ENCODE results near the gene WNK2.

The WNK2 gene

DNA sequence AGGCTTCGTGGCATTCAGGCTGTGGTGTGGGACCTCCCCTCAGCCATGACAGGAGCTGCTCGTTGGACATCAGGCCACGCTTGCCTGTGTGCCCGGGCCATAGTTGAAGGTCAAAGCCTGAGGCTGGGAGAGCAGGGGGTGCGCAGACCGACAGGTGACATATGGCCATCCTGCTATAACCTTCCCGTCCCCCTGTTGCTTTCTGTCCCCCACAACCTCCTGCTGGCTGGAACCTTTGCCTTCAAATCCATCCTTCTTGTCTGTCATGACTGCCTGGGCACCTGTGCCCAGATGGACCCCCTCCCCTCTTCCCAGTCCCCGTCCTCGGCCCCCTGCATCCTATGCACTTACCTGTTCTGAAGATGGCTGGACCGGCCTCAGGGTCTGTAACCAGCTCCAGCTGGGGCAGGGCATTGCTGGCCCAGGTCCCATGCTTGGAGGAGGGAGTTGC is 83.2 kb downstream of the WNK2 start:
- no peak for DNase-seq (ENCODE audit: low spot score)

DNA sequence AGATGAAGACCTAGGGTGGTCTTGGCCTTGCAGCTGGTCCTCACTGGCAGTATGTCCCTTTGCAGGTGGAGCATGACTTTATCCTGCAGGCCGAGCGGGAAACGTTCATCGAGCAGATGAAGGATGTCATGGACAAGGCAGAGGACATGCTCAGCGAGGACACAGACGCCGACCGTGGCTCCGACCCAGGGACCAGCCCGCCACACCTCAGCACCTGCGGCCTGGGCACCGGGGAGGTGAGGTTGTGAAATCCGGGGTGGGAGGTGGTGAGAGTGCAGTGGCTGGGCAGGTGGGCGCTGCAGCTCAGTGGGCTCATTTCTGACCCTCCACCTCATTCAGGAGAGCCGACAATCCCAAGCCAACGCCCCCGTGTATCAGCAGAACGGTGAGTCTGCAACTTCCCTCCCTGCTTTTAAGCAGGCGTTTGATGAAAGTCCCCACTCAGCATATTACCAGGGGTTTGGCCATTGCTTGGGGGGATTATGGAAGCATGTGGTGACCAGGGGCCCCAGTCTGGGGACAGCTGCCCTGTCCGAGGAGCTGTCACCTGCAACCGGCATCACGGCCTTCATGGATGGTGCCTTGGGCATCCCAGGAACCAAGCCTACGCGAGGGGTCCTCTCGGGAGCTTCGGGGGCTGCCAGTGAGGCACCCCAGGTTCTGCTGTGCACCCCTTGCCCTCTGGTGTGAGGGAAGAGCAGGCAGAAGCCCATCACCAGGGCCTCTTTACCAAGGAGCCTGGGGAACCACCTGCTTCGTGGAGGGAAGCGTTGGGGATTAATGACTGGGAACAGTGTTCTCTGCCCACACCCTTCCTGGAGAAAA is 84.0 kb downstream of the WNK2 start:
- DNase-seq (ENCODE audit: low spot score): no peak

DNA sequence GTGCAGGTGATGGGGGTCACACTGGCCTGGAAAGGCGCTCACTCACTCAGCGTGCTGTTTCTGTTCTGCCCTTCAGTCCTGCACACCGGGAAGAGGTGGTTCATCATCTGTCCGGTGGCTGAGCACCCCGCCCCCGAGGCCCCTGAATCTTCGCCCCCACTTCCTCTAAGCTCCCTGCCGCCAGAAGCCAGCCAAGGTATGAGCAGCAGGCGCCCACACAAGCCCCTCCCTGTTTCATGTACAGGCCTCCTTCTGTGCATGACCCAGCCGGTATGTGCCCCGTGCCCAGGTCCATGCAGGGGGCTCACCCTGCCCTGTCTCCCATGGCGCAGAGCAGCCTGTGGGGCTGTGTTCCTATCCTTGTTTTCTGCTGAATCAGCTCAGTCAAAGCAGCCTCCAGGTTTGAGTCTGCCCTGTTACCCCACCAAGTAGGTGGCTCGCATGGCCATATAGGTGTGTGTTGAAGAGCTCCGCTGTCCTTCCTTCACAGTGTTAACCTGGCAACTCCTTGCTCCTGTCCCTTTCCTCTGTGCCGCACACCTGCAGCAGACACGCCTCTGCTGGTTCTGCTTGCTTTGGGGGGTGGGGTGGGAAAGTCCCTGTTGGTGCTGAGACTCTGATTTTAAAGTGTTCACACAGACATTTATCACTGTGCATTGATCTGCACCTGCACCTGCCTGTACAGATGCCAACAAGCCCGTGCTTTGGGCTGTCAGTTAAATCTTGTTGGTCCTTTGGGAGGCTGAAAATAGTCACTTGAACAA is 84.8 kb downstream of the WNK2 start:
- DNase-seq (ENCODE audit: low spot score): no peak

DNA sequence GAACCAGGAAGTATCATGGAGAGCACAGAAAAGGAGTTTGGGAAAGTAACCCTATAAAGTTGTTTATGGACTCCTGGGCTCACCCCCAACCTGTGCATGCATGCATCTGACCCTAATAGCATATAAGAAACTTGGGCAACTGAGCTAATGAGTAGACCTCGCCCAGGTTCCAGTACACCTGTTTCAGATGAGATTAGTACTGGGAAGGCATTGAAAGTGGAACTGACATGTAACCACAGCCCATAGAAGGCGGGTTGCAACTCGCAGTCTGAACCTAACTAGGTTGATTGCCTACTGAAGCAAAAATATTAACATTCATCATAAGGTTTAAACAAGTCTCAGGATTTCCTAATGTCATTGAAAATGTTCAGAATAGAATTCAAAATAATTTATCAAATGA is 87.0 kb downstream of the WNK2 start:
- DNase-seq (ENCODE audit: low spot score): no peak

DNA sequence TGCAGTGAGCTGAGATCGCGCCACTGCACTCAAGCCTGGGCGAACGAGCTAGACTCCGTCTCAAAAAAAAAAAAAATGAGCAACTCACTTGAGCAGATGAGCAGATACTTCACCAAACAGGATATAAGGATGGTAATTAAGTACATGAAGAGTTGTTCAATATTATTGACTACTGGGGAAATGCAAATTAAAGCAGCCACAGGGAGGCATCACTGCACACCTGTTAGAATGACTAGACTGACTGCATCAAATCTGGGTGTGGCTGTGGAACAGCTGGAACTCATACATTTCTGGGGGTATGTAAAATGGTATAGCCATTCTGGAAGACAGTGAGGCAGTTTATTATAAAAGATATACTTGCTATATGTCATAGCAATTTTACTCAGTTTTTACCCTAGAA is 93.0 kb downstream of the WNK2 start:
- no peak for DNase-seq (ENCODE audit: low spot score)

DNA sequence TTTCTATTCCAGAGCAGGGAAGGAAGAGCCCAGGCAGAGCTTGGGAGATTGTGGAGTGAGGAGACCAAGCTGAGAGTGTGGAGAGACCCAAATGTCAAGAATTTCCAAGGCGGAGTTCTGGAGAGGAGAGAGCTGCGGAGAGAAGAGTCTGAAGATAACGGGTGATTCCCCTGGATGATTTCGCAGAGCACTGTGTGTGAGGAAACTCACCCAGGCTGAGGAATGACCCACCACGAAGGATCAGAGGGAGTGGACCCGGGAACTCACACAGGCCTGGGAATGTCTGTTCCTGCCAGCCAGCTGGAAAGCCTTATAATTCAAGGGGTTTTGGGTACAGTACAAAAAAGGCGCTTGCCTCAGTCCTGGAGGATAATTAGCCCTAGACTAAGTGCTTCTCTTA is 94.2 kb downstream of the WNK2 start:
- DNase-seq (ENCODE audit: low spot score): no peak

DNA sequence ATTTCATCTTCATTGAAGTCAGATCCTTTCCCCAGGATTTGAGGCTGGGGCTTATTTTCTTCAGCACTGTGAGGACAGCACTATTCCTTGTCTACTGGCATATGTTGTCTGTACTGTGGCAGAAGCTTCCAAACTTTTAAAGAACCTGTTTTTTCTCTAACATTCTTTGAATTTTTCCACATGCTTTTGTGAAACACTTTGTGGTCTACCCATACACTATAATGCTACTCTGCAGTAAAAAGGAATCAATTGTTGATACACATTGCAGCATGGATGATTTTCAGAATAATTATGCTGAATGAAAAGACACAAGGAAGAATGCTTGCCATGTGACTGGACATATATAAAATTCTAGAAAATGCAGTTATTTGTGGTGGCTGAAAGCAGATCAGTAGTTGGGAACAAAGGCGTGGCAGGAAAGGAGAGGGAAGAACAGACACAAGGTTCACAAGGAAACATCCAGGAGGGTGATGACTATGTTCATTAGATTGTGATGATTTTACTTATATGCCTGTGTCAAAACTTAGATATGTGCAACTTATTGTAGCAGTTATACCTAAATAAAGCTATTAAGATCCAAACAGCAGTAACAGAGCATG is 96.8 kb downstream of the WNK2 start:
- DNase-seq (ENCODE audit: low spot score): no peak

DNA sequence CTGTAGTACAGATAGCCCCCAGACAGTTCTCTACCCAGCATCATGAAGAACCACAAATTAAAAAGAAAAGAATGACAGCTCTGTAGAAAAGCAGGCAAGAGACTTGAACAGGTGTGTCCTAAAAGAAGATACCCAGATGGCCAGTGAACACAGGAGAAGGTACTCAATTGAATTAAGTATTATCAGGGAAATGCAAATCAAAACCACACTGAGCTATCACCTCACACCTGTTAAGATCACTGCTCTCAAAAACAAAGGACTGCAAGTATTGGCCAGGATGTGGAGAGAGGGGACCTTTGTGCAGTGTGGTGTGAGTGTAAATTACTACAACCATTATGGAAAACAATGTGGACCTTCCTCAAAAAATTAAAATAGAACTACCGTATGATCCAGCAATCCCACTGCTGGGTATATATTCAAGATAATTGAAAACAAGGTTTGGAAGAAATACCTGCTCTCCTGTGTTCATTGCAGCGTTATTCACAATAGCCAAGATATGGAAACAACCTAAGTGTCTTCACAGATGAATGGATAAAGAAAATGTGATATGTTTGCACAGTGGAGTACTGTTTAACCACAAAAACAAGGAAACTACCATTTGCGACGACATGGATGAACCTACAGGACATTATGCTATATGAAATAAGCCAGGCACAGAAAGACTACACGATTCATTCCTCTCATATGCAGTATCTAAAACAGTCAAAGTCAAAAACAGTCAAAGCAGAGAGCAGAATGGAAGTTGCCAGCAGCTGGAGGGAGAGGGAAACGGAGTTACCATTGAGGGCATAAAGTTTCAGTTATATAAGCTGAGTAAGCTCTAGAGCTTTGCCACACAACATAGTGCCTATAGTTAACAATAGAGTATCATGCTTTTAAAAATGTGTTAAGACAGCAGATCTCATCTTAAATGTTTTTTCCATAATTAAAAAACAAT is 102.6 kb downstream of the WNK2 start:
- DNase-seq (ENCODE audit: low spot score): no peak

DNA sequence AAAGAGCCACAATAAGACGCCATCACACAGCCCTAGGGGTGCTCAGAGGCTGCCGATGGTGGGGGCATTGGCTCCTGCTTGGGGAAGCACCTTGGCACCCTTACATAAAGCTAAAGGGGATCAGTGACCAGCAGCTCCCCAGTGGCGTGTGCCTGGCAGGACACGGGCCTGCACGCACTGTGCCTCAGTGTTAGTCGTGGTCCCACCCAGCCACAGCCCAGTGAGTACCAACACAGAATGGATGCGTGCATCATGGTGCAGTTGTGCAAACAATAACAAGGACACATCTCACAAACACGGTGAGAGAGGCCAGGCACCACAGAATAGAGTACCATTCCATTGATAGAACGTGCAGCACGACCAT is 103.2 kb downstream of the WNK2 start:
- no peak for DNase-seq (ENCODE audit: low spot score)

DNA sequence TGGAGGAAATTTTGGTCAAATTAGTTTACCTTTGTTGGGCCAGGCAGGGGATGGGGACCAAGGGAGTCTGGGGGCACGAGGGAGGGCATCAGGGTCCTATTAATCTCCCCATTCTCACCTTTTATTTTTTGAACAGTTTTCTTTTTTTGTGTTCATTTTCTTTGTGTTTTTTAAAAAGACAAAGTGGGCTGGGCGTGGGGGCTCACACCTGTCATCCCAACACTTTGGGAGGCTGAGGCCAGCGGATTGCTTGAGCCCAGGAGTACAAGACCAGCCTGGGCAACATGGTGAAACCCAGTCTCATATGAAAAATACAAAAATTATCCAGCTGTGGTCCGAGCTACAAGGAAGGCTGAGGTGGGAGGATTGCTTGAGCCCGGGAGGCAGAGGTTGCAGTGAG is 103.7 kb downstream of the WNK2 start:
- no peak for DNase-seq (ENCODE audit: low spot score)

DNA sequence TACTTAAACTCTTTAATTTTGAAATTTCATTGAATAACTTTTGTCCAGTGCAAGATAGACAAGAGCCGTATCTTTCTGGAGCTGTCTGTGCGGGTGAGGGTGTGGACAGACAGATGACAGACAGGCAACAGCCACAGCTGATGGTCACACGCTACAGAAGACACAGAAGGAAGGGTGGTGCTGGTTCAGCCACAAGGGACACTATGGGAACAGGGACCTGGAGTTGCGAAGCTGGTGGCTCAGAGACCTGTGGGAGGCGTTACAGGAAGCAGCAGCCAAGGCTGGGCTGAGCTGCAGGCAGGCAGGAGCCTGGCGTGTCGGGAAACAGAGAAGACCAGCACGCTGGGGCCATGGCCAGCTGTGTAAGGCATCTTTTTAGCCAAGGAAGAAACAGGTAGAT is 104.4 kb downstream of the WNK2 start:
- no peak for DNase-seq (ENCODE audit: low spot score)

DNA sequence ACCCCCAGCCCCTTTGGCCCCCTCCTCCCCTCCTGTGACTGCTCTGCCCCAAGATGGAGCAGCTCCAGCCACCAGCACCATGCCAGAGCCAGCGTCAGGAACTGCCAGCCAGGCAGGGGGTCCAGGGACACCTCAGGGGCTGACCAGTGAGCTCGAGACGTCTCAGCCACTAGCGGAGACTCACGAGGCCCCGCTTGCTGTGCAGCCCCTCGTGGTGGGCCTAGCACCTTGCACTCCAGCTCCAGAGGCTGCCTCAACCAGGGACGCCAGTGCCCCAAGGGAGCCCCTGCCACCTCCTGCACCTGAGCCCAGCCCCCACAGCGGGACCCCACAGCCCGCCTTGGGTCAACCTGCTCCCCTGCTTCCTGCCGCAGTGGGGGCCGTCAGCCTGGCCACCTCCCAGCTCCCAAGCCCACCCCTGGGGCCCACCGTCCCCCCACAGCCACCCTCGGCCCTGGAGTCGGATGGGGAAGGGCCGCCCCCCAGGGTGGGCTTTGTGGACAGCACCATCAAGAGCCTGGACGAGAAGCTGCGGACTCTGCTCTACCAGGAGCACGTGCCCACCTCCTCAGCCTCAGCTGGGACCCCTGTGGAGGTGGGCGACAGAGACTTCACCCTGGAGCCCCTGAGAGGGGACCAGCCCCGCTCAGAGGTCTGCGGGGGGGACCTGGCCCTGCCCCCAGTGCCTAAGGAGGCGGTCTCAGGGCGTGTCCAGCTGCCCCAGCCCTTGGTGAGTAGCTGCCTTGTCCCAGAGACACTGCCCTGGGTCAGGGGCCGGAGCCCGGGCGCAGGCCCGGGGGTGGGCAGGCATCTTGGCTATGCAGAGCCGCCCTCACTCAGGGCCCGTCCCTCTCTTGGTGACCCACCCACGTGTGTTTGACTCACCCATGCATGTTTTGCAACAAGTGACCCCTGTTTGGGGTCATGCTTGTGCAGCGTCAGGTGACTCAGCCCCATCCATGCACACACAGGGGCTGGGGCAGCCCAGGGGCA is 105.2 kb downstream of the WNK2 start:
- no peak for DNase-seq (ENCODE audit: low spot score)

DNA sequence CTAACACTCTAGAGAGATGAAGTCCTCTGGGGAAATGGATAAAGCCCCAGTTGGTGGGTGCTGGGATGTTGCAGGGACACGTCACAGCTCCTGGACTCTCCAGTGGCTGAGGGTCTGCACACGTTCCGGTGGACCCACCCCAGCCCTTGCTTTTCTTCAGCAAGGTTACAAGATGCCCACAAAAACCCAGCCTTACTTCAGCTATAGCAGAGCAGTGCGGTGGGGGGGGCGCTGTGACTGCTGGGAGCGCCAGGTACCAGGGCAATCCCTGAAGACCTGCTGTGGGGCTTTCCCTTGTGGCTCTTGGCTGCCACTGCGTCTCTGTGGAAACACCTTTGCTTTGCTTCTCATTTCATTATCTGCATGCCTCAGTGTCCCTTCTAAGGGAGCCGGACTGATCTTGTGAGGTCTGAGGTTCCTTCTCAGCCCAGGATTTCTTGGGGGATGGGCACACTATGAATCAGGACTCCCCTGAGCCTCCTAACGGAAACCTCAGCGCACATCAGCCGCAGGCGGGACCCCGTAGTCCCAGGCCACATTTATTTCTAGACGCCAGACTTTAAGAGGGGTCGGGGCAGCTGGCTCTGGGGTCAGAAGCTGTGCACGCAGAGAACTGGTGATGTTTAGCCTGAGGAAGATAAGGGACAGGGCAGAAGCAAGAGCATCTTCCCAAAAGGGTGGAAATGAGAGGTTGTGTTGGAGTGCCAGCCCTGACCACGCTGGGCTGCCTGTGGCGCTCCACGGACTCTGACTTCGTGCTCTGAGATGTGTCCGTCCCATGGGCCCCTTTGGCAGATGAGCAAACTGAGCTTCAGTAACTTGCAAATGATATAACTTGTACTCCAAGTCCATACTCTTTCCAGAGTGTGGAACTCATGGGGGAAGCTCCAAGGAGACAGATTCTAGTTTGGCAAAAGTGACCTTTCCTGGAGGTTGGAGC is 106.8 kb downstream of the WNK2 start:
- DNase-seq (ENCODE audit: low spot score): no peak

DNA sequence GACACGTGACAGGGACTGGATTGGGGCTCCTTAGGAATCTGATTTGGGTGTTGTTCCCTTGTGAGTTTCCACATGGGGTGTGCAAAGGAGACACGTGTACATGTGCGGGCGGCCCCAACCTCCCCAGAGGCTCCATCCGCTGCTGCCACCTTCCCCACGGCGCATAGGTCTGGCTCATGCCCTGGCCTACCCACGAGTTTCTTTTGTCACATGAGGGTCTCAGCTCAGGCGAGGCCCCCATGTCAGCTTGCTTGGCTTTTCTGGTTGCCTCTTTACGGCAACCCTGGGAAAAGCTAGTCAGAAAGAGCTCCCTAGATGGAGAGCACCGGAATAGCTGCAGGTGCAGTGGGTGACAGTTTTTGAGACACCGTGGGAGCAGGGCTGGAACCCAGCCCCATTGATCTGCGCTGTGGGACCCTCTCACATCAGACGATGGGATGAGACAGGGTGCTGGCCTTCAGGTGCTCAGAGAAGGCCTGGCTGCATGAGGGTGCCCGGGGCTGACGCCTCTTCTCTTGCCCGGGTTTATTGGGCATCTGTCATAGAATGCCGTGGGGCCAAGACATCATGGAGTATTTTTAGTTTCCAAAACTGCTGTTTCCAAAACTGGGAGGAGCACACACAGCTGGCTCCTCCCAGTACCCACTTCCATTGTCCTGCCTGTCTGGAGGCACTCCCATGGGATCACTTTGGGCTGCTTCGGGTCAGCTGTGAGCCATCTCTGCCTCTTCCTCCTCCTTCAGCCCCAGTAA is 107.8 kb downstream of the WNK2 start:
- no peak for DNase-seq (ENCODE audit: low spot score)

DNA sequence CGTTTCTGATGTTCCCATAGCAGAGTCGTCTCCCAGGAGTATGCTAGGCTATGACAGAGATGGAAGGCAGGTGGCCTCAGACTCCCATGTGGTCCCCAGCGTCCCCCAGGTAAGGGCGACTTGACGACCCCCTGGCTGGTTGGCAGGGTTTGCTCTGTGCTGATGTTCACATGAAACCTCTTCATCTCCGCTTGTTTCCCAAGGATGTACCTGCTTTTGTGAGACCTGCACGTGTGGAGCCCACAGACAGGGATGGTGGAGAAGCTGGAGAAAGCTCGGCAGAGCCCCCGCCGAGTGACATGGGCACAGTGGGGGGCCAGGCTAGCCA is 108.3 kb downstream of the WNK2 start:
- DNase-seq (ENCODE audit: low spot score): no peak

DNA sequence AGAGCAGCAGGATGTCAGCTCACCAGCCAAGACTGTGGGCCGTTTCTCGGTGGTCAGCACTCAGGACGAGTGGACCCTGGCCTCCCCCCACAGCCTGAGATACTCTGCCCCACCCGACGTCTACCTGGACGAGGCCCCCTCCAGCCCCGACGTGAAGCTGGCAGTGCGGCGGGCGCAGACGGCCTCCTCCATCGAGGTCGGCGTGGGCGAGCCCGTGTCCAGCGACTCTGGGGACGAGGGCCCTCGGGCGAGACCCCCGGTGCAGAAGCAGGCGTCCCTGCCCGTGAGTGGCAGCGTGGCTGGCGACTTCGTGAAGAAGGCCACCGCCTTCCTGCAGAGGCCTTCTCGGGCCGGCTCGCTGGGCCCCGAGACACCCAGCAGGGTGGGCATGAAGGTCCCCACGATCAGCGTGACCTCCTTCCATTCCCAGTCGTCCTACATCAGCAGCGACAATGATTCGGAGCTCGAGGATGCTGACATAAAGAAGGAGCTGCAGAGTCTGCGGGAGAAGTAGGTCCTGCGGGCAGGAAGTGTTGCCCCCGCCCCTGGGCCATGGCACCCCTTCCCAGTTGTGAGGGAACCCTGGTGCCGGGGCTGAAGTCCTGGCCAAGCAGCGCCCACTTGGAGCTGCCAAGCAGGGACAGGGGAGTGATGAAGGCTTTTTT is 108.9 kb downstream of the WNK2 start:
- no peak for DNase-seq (ENCODE audit: low spot score)

DNA sequence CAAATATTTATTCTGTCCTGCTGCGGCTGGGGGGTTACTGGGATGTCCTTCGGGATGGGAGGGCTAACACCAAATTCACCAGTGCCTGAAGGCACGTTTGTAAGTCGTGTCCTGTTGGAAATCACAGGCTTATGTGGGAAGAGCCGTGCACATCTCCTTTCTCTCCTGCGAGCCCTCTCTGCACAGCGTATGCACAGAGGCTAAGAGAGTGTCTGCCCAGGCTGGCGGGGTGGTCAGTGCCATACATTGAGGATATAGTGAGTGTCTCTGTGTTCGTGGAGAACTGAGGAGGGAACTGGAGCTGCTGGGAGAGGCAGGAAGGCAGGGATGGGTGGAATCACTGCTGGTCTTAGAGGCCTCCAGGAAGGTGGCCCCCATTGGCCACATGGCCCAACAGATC is 110.1 kb downstream of the WNK2 start:
- DNase-seq (ENCODE audit: low spot score): no peak

DNA sequence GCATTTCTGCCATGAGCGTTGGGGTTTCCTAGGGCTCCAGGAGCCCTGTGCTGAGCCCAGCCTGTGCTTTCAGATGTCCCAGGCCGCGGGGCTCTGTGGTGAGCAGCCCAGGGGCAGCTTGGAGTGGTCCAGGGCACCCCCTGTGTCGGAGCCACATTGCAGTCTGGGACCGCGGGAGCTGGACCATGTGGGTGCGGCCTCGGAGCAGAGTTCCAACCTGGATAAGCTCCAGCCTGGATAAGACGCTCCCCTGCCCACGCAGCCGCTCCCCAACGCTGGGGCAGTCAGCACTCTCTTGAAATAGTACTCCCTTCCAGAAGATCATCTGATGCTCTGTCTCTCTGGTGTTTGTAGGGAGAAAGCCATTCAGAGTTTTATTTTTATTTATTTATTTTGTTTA is 111.1 kb downstream of the WNK2 start:
- DNase-seq (ENCODE audit: low spot score): no peak

Data from cerebellar cortex (tissue), 1 donor.